Activated CD4-positive, alpha-beta T cell treated with anti-CD3 and anti-CD28 coated beads, Interleukin-2, Interleukin-6, amounts not matched to agents 100 ng/mL and 50 ng/mL, durations not matched to agents 16 hours and 8 hours (primary cell): Measurements from ENCODE around the gene C1orf94.

Experiments
- DNase-seq: peaks from one replicate; pipeline ENCODE4 v3.0.0-alpha.2; 2020

Gene C1orf94

GRCh38 chr1:34262023-34262853 is 85.5 kb downstream of the C1orf94 start:
- no peak for DNase-seq

GRCh38 chr1:34262921-34263320 is 86.2 kb downstream of the C1orf94 start:
- no peak for DNase-seq

- no peak for DNase-seq
Measured at GRCh38 chr1:34263406-34263805, 86.7 kb downstream of the C1orf94 start.

- DNase-seq = no peak
Measured at GRCh38 chr1:34265396-34265795, 88.7 kb downstream of the C1orf94 start.

GRCh38 chr1:34266127-34266951 is 89.6 kb downstream of the C1orf94 start:
- DNase-seq = no peak

- no peak for DNase-seq
Measured at GRCh38 chr1:34267326-34267725, 90.6 kb downstream of the C1orf94 start.

GRCh38 chr1:34268311-34268954 is 91.7 kb downstream of the C1orf94 start:
- DNase-seq = no peak
